MM.1S (cell line): Measurements from ENCODE around the gene GNG3.
"Not testable (repeated sequence)": the region's sequence is repeated elsewhere in the genome, so short reads cannot be mapped to it uniquely, and the experiment has no call there.

Experiments
- DNase-seq: peaks from one replicate; pipeline ENCODE4 v3.0.0-alpha.2; 2015
- H2AFZ ChIP-seq: fragments of 300-600 bp; sonication (generic); 2 replicates; pipeline ENCODE4 v1.6.0; 2016; ENCODE audit warnings: antibody characterized with exemption, low read length
- H3F3A ChIP-seq: fragments of 300-600 bp; sonication (generic); 2 replicates; pipeline ENCODE4 v1.6.1; 2016; ENCODE audit warnings: mild to moderate bottlenecking, antibody characterized with exemption, low read length, moderate library complexity, mixed read lengths; ENCODE audit not compliant: insufficient read depth
- H3K27ac ChIP-seq: fragments of 300-600 bp; sonication (generic); 2 replicates; pipeline ENCODE4 v1.5.1; 2016; ENCODE audit warnings: mild to moderate bottlenecking, low read length
- H3K27me3 ChIP-seq: fragments of 300-600 bp; sonication (generic); replicated peaks from 2 replicates; pipeline ENCODE4 v1.6.0; 2016; ENCODE audit warnings: low read length; ENCODE audit not compliant: insufficient read depth
- H3K36me3 ChIP-seq: fragments of 300-600 bp; sonication (generic); replicated peaks from 2 replicates; pipeline ENCODE4 v1.6.1; 2016; ENCODE audit warnings: mild to moderate bottlenecking, low read length, mixed read lengths; ENCODE audit not compliant: insufficient read depth
- H3K4me1 ChIP-seq: fragments of 300-600 bp; sonication (generic); 2 replicates; pipeline ENCODE4 v1.6.1; 2016; ENCODE audit warnings: low read length, mixed read lengths
- H3K4me2 ChIP-seq: fragments of 300-600 bp; sonication (generic); 2 replicates; pipeline ENCODE4 v1.6.0; 2016; ENCODE audit warnings: low read depth, low read length
- H3K4me3 ChIP-seq: fragments of 300-600 bp; sonication (generic); 2 replicates; pipeline ENCODE4 v1.5.1; 2016; ENCODE audit warnings: low read length, mixed read lengths
- H3K79me2 ChIP-seq: fragments of 300-600 bp; sonication (generic); 2 replicates; pipeline ENCODE4 v1.6.1; 2016; ENCODE audit warnings: mixed run types, low read length, mixed read lengths
- H3K9ac ChIP-seq: fragments of 300-600 bp; sonication (generic); 2 replicates; pipeline ENCODE4 v1.6.1; 2016; ENCODE audit warnings: low read length, mixed read lengths
- H3K9me2 ChIP-seq: fragments of 300-600 bp; sonication (generic); replicated peaks from 2 replicates; pipeline ENCODE4 v1.6.1; 2016; ENCODE audit warnings: mild to moderate bottlenecking, low read length, mixed read lengths; ENCODE audit not compliant: insufficient read depth
- H3K9me3 ChIP-seq: fragments of 300-600 bp; sonication (generic); replicated peaks from 2 replicates; pipeline ENCODE4 v1.6.1; 2016; ENCODE audit warnings: mild to moderate bottlenecking, low read length, mixed read lengths; ENCODE audit not compliant: insufficient read depth
- H4K20me1 ChIP-seq: fragments of 300-600 bp; sonication (generic); 2 replicates; pipeline ENCODE4 v1.6.1; 2016; ENCODE audit warnings: mild to moderate bottlenecking, low read length, moderate library complexity, mixed read lengths; ENCODE audit not compliant: insufficient read depth
- EZH2 ChIP-seq: fragments of 300-600 bp; sonication (generic); optimal IDR thresholded peaks from 2 replicates; pipeline ENCODE3; 2017; ENCODE audit warnings: low read depth, mild to moderate bottlenecking, antibody characterized with exemption, low read length, mixed read lengths
- EZH2phosphoT487 ChIP-seq: fragments of 300-600 bp; sonication (generic); IDR thresholded peaks from 2 replicates; pipeline ENCODE4 v1.6.1; 2018; ENCODE audit warnings: antibody characterized with exemption, low read length
- TF ChIP-seq, protein P1 (sequence below): fragments of 300-600 bp; sonication (generic); IDR thresholded peaks from 2 replicates; pipeline ENCODE4 v1.5.1; 2016; ENCODE audit warnings: antibody characterized with exemption, low read length, mixed read lengths

Gene GNG3

GRCh38 chr11:62747475-62748160, 40.1 kb downstream of the GNG3 start:
- H3K4me3 ChIP-seq = no peak overlapping the region
- H3K79me2 ChIP-seq = peaks cover 12% of the 10 kb centered on the region
- no peaks in the 10 kb centered on the region for H3K9me3 ChIP-seq
- TF ChIP-seq EZH2 = no peak
- TF ChIP-seq, protein P1, sequence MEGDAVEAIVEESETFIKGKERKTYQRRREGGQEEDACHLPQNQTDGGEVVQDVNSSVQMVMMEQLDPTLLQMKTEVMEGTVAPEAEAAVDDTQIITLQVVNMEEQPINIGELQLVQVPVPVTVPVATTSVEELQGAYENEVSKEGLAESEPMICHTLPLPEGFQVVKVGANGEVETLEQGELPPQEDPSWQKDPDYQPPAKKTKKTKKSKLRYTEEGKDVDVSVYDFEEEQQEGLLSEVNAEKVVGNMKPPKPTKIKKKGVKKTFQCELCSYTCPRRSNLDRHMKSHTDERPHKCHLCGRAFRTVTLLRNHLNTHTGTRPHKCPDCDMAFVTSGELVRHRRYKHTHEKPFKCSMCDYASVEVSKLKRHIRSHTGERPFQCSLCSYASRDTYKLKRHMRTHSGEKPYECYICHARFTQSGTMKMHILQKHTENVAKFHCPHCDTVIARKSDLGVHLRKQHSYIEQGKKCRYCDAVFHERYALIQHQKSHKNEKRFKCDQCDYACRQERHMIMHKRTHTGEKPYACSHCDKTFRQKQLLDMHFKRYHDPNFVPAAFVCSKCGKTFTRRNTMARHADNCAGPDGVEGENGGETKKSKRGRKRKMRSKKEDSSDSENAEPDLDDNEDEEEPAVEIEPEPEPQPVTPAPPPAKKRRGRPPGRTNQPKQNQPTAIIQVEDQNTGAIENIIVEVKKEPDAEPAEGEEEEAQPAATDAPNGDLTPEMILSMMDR = no peak
- no peak for TF ChIP-seq EZH2phosphoT487
- H4K20me1 ChIP-seq = no peaks in the 10 kb centered on the region
- H3K27me3 ChIP-seq = no peaks in the 10 kb centered on the region
- H3K4me1 ChIP-seq = no peaks in the 10 kb centered on the region
- H3K9ac ChIP-seq = no peak overlapping the region
- H3K9me2 ChIP-seq = no peaks in the 10 kb centered on the region
- H3K36me3 ChIP-seq = no peaks in the 10 kb centered on the region
- no peak overlapping the region for H3K27ac ChIP-seq
- H3F3A ChIP-seq = peaks cover 3% of the 10 kb centered on the region
- H3K4me2 ChIP-seq = no peak overlapping the region
- no peak for DNase-seq
- H2AFZ ChIP-seq = no peak overlapping the region

DNA sequence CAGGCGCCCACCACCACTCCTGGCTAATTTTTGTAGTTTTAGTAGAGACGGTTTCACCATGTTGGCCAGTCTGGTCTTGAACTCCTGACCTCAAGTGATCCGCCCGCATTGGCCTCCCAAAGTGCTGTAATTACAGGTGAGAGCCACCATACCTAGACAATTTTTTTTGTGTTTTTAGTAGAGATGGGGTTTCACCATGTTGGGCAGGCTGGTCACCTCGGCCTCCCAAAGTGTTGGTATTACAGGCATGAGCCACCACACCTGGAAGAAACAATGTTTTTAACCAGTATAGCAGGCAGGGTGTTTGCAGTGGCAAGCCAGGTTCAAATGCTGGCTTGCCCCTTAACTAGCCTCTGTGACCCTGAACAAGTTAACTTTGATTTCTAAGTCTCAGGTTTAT, 42.5 kb downstream of the GNG3 start:
- not testable (repeated sequence) for H3K9ac ChIP-seq, H3K36me3 ChIP-seq, H4K20me1 ChIP-seq, H3K4me3 ChIP-seq, H3K4me1 ChIP-seq, H2AFZ ChIP-seq, H3K4me2 ChIP-seq, H3K9me2 ChIP-seq, H3K27me3 ChIP-seq, H3K27ac ChIP-seq, DNase-seq, H3K9me3 ChIP-seq, H3F3A ChIP-seq
- H3K79me2 ChIP-seq = peaks cover 21% of the 10 kb centered on the region

DNA sequence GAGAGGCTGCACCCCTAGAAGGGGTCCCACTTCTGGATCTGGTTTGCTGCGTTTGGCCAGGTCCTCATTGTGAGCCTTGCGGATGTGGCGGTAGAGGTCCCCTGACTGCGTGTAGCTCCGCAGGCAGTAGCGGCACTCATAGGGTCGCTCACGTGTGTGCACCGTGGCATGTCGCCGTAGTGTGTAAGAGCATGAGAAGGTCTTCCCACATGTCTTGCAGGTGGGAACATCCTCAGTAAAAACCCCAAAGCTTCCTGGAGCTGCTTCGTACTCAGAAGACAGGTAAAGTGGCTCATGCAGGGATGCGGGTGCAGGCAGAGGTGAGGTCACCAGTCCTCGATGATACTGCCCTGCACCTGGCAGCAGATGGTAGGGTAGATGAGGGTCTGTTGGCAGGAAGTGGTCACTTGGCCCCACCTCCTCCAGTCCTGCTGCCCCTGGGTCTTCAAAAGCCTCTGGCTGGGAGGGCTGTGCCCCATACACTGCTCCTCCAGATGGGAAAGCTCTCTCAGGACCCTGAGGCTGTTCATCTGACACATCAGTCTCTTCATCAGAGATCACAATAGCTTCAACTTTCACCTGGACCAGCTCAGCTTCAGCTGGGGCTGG, 44.8 kb downstream of the GNG3 start:
- no peaks in the 10 kb centered on the region for H4K20me1 ChIP-seq
- H3K9me2 ChIP-seq = no peaks in the 10 kb centered on the region
- no peak for DNase-seq
- no peak overlapping the region for H3K4me3 ChIP-seq
- no peak overlapping the region for H3K9ac ChIP-seq
- peaks cover 21% of the 10 kb centered on the region for H3K79me2 ChIP-seq
- H3K27me3 ChIP-seq = no peaks in the 10 kb centered on the region
- no peaks in the 10 kb centered on the region for H3K9me3 ChIP-seq
- no peak overlapping the region for H3K27ac ChIP-seq
- no peaks in the 10 kb centered on the region for H3K36me3 ChIP-seq
- no peak overlapping the region for H3K4me2 ChIP-seq
- TF ChIP-seq EZH2 = no peak
- TF ChIP-seq, protein P1 = no peak
- peaks cover 3% of the 10 kb centered on the region; the same call in 1 of the 2 replicates for H3F3A ChIP-seq
- H3K4me1 ChIP-seq = 0 out of 2 replicates have a peak, but pooled peaks cover 3% of the 10 kb centered on the region
- no peak overlapping the region for H2AFZ ChIP-seq
